Ovary (tissue), 3 donors: Measurements from ENCODE around the gene UPF1.

Source experiments
- CTCF ChIP-seq, 3 donors: fragments of 450-650 bp in 2 of 3; fragments of 200-600 bp in 1 of 3; IDR thresholded peaks; one replicate each; pipeline versions ENCODE4 v1.5.1 to v1.8.0; 2016 to 2022; ENCODE audit warnings: antibody characterized with exemption in 3 of 3, mild to moderate bottlenecking in 1 of 3
- POLR2A ChIP-seq: fragments of 450-650 bp; IDR thresholded peaks from one replicate; pipeline ENCODE4 v1.6.1; 2017; ENCODE audit warnings: antibody characterized with exemption, mild to moderate bottlenecking, moderate library complexity
- donor health status: DM: no; HTN: no; CAD: no.

GRCh38 chr19:18881491-18881890 lies 49.7 kb downstream of the UPF1 start:
- TF ChIP-seq POLR2A: no peak
- TF ChIP-seq CTCF (IDR thresholded peaks at IDR 0.05): no peak
